NCI-H2081 treated with DMSO at 0.1 percent for 48 hours (cell line): ENCODE data around the gene TAF1B.

Source experiments
- DNase-seq: peaks from one replicate; lab custom pipeline; 2025; lab: John Stamatoyannopoulos, UW

Gene TAF1B

GRCh38 chr2:9808334-9809063 is 34.8 kb upstream of the TAF1B start:
- no peak for DNase-seq

DNA sequence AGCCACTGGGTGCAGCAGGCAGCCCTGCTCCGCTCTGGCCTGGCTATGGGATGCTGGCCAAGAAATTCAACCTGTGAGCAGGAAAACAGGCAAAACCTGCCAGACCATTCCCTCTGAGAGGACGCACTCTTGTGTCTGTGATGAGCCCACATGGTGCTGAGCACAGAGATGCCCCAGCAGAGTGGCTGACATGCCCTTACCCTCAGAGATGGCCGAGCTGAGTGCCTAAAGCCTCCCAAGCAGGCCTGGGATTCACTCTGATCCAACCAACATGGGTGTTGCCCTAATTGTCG is 34.3 kb upstream of the TAF1B start:
- no peak for DNase-seq

GRCh38 chr2:9809448-9810088 is 33.7 kb upstream of the TAF1B start:
- no peak for DNase-seq

DNA sequence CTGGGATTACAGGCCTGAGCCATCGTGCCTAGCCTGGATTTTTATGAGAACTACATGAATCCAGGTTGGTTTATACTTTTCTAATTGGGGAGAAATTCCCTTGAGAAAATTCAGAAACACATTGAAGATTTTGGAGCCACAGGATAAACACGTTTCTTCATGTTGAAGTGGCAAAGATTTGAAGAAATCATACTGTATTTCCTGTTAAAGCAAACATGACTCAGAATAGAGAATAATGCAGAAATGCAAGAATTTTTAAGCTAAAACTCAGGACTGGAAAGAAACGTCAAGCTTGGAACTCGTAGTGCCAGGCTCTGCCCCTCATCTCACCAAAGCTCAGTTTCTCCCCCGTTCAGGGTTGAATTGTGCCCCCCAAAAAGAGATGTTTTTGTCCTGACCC is 32.1 kb upstream of the TAF1B start:
- no peak for DNase-seq

GRCh38 chr2:9811679-9812511 is 31.4 kb upstream of the TAF1B start:
- no peak for DNase-seq

GRCh38 chr2:9812945-9813311 is 30.3 kb upstream of the TAF1B start:
- no peak for DNase-seq

- no peak for DNase-seq
These were observed 29.8 kb upstream of the TAF1B start for GRCh38 chr2:9813312-9814128.

- DNase-seq, result no peak
These were observed 29.0 kb upstream of the TAF1B start for GRCh38 chr2:9814129-9814868.

DNA sequence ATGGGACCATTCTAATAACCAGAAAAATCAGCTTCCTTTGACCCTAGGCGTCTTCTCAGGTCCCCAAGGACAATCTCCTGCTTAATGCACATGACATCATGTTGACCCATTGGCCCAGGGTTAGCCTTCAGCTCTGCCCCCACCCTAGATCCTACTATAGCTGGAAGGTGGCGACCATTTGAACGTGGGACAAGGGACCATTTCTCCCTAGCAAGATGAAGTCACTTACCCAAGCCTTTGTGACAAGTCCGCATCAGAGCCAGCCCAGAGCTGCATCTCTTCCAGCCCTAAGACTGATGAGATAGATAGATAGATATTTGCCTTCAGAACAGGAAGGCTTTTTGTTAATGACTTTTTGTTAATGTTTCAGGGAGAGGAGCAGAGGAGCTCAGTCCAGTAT is 28.2 kb upstream of the TAF1B start:
- no peak for DNase-seq

DNA sequence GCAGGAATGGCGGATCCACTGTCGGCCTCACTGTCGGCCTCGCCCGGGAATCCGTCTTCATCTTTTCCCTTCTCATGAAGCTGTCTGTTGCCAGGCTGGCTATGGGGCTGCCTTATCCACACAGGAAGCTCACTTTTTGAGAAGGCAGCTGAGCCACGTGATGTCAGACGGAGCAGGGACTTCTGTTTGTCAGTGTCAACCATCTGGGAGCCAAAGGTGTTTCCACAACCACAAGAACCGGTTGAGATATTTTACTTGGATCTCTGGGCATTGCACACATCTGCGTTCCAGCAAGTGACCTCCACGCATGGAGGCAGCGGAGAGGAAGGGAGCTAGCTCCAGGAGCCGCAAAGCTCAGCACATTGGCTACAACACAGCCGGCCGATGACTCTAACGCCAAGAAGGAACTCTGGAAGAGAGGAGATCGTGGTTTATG is 27.4 kb upstream of the TAF1B start:
- DNase-seq, result no peak

DNA sequence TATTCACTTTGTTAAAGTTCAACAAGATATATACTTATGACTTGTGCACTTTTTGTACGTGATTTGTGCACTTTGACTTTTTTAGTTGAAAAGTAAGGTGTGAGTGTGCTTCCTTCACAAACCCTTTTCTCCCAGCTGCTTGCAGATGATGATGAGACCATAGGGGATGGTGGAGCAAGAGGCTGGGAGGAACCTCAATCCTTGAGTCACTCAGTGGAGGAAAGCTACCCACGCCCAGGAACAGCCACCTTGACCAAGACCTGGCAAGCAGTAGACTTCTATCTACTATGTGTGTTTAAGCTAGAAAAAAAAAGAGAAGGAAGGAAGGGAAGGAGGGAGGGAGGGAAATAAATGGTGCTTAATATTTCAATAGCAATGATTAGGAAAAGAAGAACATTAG is 25.2 kb upstream of the TAF1B start:
- no peak for DNase-seq

GRCh38 chr2:9819551-9819950 is 23.7 kb upstream of the TAF1B start:
- no peak for DNase-seq

GRCh38 chr2:9820020-9820973 is 23.0 kb upstream of the TAF1B start:
- no peak for DNase-seq

- DNase-seq, result no peak
These were observed 21.3 kb upstream of the TAF1B start for GRCh38 chr2:9821805-9822445.

DNA sequence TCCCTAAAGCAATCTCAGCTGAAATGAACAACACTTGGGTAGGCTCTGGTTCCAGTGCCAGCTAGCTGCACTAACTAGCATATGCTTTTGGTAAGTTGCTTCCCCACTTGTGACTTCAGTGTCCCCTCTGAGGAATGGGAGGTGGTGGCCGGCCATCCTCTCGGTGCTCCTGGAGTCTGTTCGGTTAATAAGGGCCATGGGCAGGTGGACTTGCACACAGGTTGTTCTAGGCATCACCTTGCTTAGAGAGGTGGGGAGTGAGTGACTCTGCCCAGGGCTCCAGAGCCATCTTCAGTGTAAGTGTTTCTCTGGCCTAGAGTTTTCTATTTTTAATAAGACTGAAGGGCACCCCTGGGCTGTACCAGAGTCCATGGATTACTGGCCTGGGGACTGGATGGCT is 18.8 kb upstream of the TAF1B start:
- DNase-seq, result no peak

GRCh38 chr2:9824956-9825720 is 18.1 kb upstream of the TAF1B start:
- DNase-seq, result no peak

- DNase-seq, result no peak
These were observed 17.1 kb upstream of the TAF1B start for GRCh38 chr2:9826208-9826607.

DNA sequence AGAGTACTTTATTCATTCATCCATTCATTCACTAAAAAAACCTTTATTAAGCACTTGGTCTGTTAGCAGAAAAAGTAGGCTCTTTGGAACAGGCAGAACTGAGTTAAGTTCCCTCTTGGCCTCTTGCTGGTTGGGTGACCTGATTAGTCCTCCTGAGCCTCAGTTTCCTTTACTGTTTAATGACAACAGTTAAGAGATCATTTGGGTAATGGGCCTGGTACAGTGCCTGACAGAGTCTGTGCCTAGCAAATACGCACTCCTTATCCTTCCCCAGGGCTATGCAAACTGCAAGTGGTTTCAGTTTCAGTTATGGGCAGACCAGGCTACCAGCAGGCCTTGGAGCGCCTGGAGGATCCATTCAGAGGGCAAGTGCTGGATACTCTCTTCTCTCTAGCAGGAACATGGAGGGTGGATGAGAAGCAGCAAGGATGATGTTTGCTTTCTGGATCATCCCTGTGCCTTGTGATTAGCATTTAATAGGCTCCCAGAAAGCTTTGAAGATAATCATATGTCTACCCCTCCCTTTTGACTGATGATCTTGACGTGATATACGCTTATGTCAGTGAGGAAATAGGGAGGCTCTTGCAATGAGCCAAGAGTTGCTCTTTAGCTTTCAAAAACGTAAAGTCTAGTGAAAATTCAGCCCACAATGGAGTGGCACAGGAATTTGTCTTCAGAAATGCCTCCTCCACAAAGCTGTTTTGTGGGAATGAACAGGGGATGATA is 12.4 kb upstream of the TAF1B start:
- DNase-seq, result no peak

DNA sequence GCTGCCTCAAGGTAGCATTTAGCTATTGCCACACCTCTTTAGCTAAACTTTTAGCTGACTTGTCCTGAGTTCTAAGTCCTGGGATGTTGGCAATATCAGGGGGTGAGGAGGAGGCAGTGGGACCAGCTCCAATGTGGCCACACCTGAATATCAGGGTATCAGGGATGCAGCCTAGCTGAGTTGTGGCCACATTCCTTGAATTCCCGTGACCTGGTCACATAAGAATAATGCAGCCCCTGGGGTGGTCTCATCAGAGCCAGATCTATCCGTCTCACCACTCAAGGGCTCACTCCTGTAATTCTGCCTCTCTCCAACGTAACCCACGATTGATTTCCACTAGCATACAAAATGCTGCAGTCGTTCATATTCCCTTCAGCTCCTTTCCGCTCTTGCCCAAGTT is 11.6 kb upstream of the TAF1B start:
- no peak for DNase-seq
